Uterus (tissue), 4 donors: ENCODE measurements around the gene AUTS2. TPM values are rescaled to one million over a fixed set of nuclear protein-coding genes. Genes with fewer than 3 reads are reported as not detected.

Experiments used
- DNase-seq, 2 donors: peaks; one replicate each; pipeline ENCODE4 v3.0.0-alpha.2; 2019 to 2020
- H3K27ac ChIP-seq, 2 donors: fragments of 200-600 bp; sonication (generic); 1 replicate in 1 of 2; 2 replicates in 1 of 2; pipeline ENCODE4 v1.5.1; 2016 to 2018
- H3K27me3 ChIP-seq, 2 donors: fragments of 200-600 bp; sonication (generic); one replicate each; pipeline ENCODE4 v1.5.1; 2018 to 2019; ENCODE audit warnings: control low read depth in 1 of 2
- H3K36me3 ChIP-seq, 2 donors: fragments of 200-600 bp; sonication (generic); one replicate each; pipeline ENCODE4 v1.5.1; 2019; ENCODE audit warnings: control low read depth in 1 of 2
- H3K4me1 ChIP-seq, 2 donors: fragments of 200-600 bp; sonication (generic); one replicate each; pipeline ENCODE4 v1.5.1; 2018 to 2019; ENCODE audit warnings: control low read depth in 1 of 2
- H3K4me3 ChIP-seq, 2 donors: fragments of 200-600 bp; sonication (generic); 1 replicate in 1 of 2; 2 replicates in 1 of 2; pipeline ENCODE4 v1.5.1; 2018 to 2019; ENCODE audit warnings: mild to moderate bottlenecking in 1 of 2
- H3K9me3 ChIP-seq, 2 donors: fragments of 200-600 bp; sonication (generic); one replicate each; pipeline ENCODE4 v1.5.1; 2019; ENCODE audit warnings: control low read depth in 1 of 2
- POLR2A ChIP-seq, 2 donors: fragments of 450-650 bp; IDR thresholded peaks; one replicate each; pipeline ENCODE4 v1.6.1; 2016; ENCODE audit warnings: antibody characterized with exemption in 2 of 2, mild to moderate bottlenecking in 1 of 2, moderate library complexity in 1 of 2
- intact Hi-C: fragments of 100-400 bp; cut with DNase I; formaldehyde crosslinking; loops from one replicate; pipeline ENCODE4 v1.15.1; 2023; ENCODE audit warnings: low total_unique reads
- total RNA-seq, 4 donors: library from RNA; depleted of rRNA in 3 of 4; stranded (reverse); fragments of >200 nt in 3 of 4; gene quantifications; one replicate each; pipeline versions ENCODE4 v1.1.0 to v1.2.4, GENCODE V29; 2014 to 2023
- TF ChIP-seq, protein P1 (sequence below), 4 experiments: fragments of 200-600 bp in 2 of 4; fragments of 450-650 bp in 2 of 4; sonication (generic) in 2 of 4; IDR thresholded peaks; one replicate each; pipeline ENCODE4 v1.5.1; 2016 to 2019; ENCODE audit warnings: antibody characterized with exemption in 4 of 4, mild to moderate bottlenecking in 2 of 4, moderate library complexity in 1 of 4
- donor health status: DM: yes; HTN: yes; CAD: no.

Gene AUTS2
- total RNA-seq, 4 donors from 2014 or later = 10.5 to 58.2 (median 30.0) TPM

DNA sequence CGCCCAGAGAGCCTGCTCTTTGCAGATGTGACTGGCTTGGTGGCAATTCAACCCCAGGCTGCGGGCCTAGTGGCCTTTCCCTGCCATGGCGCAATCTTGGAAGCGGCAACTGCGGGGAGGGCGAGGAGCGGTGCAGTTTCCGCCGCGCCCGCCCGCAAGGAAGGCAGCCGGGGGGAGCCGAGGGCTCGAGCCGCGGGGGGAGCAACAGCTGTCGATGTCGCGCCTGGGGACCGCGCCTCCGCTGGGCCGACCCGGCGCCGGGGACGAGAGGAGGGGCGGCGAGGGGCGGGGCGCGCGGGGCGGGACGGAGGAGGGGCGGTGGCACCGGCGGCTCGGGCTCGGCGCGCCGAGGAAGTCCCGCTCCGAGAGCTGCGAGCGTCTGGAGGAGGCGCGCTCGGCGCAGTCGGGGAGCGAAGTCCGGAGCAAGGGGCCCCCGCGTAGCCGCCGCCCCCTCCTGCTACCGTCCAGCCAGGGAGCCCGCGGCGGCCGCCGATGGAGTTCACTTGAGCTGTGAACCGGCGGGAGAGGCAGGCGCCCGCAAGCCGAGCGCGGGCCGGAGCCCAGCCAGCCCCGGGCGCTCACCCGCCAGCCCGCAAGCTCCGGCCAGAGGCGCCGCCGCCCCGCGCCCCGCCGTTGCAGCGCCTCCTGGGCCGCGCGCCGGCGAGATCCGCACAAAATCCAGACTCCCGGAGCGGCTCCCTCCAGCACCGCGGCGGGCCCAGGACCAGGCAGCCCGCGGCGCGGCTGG, 1095.6 kb downstream of the AUTS2 start:
- peak overlapping the region; percentile 53 to 63 for H3K27ac ChIP-seq
- H3K27me3 ChIP-seq = no peaks in the 10 kb centered on the region
- H3K9me3 ChIP-seq = no peaks in the 10 kb centered on the region
- TF ChIP-seq, protein P1, sequence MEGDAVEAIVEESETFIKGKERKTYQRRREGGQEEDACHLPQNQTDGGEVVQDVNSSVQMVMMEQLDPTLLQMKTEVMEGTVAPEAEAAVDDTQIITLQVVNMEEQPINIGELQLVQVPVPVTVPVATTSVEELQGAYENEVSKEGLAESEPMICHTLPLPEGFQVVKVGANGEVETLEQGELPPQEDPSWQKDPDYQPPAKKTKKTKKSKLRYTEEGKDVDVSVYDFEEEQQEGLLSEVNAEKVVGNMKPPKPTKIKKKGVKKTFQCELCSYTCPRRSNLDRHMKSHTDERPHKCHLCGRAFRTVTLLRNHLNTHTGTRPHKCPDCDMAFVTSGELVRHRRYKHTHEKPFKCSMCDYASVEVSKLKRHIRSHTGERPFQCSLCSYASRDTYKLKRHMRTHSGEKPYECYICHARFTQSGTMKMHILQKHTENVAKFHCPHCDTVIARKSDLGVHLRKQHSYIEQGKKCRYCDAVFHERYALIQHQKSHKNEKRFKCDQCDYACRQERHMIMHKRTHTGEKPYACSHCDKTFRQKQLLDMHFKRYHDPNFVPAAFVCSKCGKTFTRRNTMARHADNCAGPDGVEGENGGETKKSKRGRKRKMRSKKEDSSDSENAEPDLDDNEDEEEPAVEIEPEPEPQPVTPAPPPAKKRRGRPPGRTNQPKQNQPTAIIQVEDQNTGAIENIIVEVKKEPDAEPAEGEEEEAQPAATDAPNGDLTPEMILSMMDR (IDR thresholded peaks at IDR 0.05) = peak in 1 of 4 experiments; percentile 41
- peak in 1 of 2 donors; percentile 52 for TF ChIP-seq POLR2A (IDR thresholded peaks at IDR 0.05)
- peak overlapping the region; percentile 53 to 71 for H3K4me3 ChIP-seq
- H3K4me1 ChIP-seq = no peaks in the 10 kb centered on the region
- DNase-seq = peak; percentile 27 to 59
- intact Hi-C loops = no loop called here
- H3K36me3 ChIP-seq = no peaks in the 10 kb centered on the region

DNA sequence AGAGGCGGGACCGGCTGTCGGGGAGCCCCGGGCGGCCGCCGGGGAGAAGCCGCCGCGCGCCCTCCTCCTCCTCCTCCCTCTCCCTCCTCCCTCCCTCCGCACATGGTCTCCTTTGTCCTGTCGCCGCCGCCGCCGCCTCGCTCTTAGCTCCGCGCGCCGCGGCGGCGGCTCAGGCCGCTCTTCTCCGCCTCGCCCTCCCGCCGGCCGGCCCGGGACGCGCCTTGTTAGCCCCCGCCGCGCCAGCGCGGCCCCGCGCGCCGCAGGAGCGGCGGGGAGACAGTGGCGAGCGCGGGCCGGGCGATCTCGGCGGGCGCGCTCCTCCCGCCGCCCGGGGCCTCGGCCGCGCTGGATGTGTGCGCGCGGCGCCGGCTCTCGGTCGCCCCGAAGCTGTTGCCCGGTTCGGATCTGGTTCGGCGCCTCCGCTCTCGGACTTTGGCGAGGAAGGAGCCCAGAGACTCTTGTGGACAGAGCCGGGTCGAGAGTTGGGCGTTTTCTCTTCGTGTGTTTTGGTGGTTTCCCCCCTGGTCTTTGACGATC, 1096.2 kb downstream of the AUTS2 start:
- TF ChIP-seq POLR2A (IDR thresholded peaks at IDR 0.05) = no peak
- TF ChIP-seq, protein P1 (IDR thresholded peaks at IDR 0.05) = no peak
- intact Hi-C loops = no loop called here
- H3K27ac ChIP-seq = peak overlapping the region; percentile 53 to 63
- DNase-seq = peak; percentile 24 to 31
- H3K9me3 ChIP-seq = no peaks in the 10 kb centered on the region
- H3K36me3 ChIP-seq = no peaks in the 10 kb centered on the region
- peak overlapping the region; percentile 53 to 71 for H3K4me3 ChIP-seq
- no peaks in the 10 kb centered on the region for H3K4me1 ChIP-seq
- H3K27me3 ChIP-seq = no peaks in the 10 kb centered on the region

DNA sequence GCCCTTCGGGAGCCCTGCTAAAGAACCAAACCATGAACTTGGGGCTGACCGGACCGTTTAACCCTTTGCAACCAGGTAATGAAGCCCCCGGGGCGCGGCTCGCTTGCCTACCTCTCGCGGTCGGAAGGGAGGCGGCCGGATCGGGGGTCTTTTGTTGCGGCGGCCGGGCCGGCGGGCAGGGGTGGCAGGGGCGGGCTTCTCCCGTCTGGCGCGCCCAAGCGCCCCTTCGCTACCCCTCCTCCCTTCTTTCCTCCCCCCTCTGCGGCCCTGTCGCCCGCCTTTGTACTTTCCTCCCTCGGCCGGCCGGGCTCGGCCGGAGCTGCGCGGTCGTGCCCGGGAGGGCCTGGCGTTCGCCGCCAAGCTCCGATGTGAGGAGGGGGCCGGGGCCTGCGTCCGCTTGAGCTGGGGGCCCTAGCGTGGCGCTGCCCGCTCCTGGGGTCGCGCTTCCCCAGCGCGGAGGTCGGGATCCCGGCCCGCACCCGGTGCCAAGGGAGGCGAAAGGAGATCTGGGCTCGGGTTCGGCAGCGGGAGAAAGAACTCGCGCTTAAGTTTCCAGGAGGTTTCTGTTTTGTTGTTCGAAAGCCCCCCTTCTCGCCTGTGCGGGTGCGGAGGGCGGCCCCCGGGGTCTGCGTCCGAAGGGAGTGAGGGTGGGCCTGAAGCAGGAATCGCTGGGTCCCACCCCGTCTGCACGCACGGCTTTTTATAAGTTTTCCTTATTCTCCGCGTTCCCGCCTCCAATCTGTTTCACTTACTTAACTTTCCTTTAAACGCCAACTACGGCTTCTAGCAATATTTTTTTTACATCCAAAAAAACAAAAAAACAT, 1096.9 kb downstream of the AUTS2 start:
- Histone ChIP-seq H3K36me3 (no peaks in the 10 kb centered on the region), H3K4me3 (peak overlapping the region; percentile 53 to 71), H3K27ac (peak overlapping the region; percentile 51 to 53), H3K9me3 (no peaks in the 10 kb centered on the region), H3K27me3 (no peaks in the 10 kb centered on the region), H3K4me1 (no peaks in the 10 kb centered on the region)
- DNase-seq = peak in 1 of 2 donors; percentile 28
- intact Hi-C loops = no loop called here
- TF ChIP-seq POLR2A (IDR thresholded peaks at IDR 0.05) = no peak
- TF ChIP-seq, protein P1 (IDR thresholded peaks at IDR 0.05) = no peak

DNA sequence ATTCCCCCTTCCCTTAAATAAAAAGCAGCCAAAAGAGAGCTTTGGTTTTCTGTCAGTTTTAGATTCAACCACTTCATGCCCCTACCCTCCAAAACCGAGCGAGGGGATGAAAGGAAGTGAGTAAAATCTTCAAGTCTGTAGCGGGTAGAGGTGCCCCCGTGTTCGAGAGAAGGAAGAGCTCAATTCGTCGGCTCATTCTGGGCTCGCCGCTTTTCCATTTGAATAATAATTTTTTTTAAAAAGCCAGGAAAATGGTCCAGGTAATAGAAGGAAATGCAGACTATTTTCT, 1097.5 kb downstream of the AUTS2 start:
- no peak for DNase-seq
- H3K9me3 ChIP-seq = no peaks in the 10 kb centered on the region
- H3K36me3 ChIP-seq = no peaks in the 10 kb centered on the region
- intact Hi-C loops = no loop called here
- TF ChIP-seq, protein P1 (IDR thresholded peaks at IDR 0.05) = no peak
- TF ChIP-seq POLR2A (IDR thresholded peaks at IDR 0.05) = no peak
- H3K27ac ChIP-seq = peak overlapping the region in 1 of 2 donors; percentile 13
- no peaks in the 10 kb centered on the region for H3K4me1 ChIP-seq
- H3K27me3 ChIP-seq = no peaks in the 10 kb centered on the region
- peak overlapping the region; percentile 53 to 71 for H3K4me3 ChIP-seq
